Vagina (tissue), 2 donors: ENCODE results near the gene FGFRL1. TPM values are rescaled to one million over a fixed set of nuclear protein-coding genes. Genes with fewer than 3 reads are reported as not detected.

Experiments
- DNase-seq, 2 donors: peaks; one replicate each; pipeline ENCODE4 v3.0.0-alpha.2; 2017; ENCODE audit errors: extremely low spot score in 2 of 2
- H3K27ac ChIP-seq: fragments of 200-600 bp; sonication (generic); one replicate; pipeline ENCODE4 v1.5.1; 2019
- H3K27me3 ChIP-seq: fragments of 200-600 bp; sonication (generic); one replicate; pipeline ENCODE4 v1.5.1; 2019
- H3K36me3 ChIP-seq, 2 donors: fragments of 200-600 bp; sonication (generic); one replicate each; pipeline ENCODE4 v1.5.1; 2017 to 2019
- H3K4me1 ChIP-seq: fragments of 200-600 bp; sonication (generic); one replicate; pipeline ENCODE4 v1.5.1; 2019
- H3K4me3 ChIP-seq, 2 donors: fragments of 200-600 bp; sonication (generic); 1 replicate in 1 of 2; 2 replicates in 1 of 2; pipeline ENCODE4 v1.5.1; 2016 to 2019
- H3K9me3 ChIP-seq: fragments of 200-600 bp; sonication (generic); one replicate; pipeline ENCODE4 v1.5.1; 2019
- CTCF ChIP-seq, 3 experiments: fragments of 450-650 bp in 2 of 3; fragments of 200-600 bp in 1 of 3; sonication (generic) in 1 of 3; IDR thresholded peaks; one replicate each; pipeline ENCODE4 v1.5.1; 2017 to 2019; ENCODE audit warnings: antibody characterized with exemption in 3 of 3, mild to moderate bottlenecking in 2 of 3, moderate library complexity in 2 of 3
- POLR2A ChIP-seq, 2 donors: fragments of 450-650 bp; IDR thresholded peaks; one replicate each; pipeline ENCODE4 v1.6.1; 2017; ENCODE audit warnings: antibody characterized with exemption in 2 of 2, mild to moderate bottlenecking in 2 of 2, moderate library complexity in 2 of 2
- POLR2AphosphoS5 ChIP-seq, 2 donors: sonication (generic); formaldehyde crosslinking; IDR thresholded peaks; one replicate each; pipeline ENCODE4 v1.9.0; 2017; ENCODE audit warnings: antibody characterized with exemption in 2 of 2, mild to moderate bottlenecking in 2 of 2, low read depth in 1 of 2; ENCODE audit not compliant: insufficient read depth in 1 of 2
- intact Hi-C: fragments of 100-400 bp; cut with DNase I; formaldehyde crosslinking; loops from one replicate; pipeline ENCODE4 v1.15.1; 2023
- total RNA-seq: library from RNA; depleted of rRNA; stranded (reverse); fragments of >200 nt; gene quantifications from one replicate; pipeline ENCODE4 v1.2.3, GENCODE V29; 2016

The FGFRL1 gene
- total RNA-seq, 1 donor from 2014 or later = 20.9 TPM

DNA sequence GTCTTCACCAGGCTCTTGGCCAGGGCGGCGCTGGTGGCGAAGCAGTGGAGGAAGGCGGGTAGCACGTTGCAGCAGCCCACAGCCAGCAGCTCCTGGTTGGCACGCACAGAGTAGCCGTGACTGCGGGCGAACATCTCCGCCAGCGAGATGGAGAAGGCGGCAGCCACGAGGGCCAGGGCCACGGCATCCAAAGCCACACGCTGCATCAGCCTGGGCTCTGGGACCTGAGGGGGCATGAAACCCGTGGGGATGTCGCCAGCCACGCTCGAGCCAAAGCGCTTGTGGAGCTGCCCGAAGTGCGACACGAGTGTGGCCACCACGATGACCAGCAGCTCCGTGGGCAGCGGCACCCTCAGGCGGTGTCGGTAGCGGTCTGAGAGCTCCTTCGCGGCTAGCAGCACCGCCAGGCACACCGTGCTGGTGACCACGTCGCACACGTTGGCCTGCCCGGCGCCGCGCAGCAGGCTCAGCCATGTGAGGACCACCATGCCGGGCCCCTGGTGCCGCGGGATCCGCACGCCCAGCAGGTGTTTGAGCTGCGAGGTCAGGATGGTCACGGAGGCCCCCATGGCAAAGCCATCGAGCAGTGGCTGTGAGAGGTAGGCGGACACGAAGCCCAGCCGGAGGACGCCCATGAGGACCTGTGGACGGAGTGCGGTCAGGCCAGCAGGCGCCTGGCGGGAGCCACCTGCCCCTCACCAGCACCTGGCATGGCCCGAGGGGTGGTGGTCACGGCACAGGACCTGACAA is 21.5 kb upstream of the FGFRL1 start:
- H3K27ac ChIP-seq = no peak overlapping the region
- H3K9me3 ChIP-seq = no peaks in the 10 kb centered on the region
- DNase-seq = no peak
- H3K4me1 ChIP-seq = peaks cover 29% of the 10 kb centered on the region
- H3K4me3 ChIP-seq = no peak overlapping the region
- TF ChIP-seq POLR2A (IDR thresholded peaks at IDR 0.05) (no peak), CTCF (IDR thresholded peaks at IDR 0.05) (no peak), POLR2AphosphoS5 (IDR thresholded peaks at IDR 0.05; ENCODE audit: insufficient read depth in 1 of 2, low read depth in 1 of 2) (no peak)
- H3K36me3 ChIP-seq = no peaks in the 10 kb centered on the region
- intact Hi-C loops = no loop called here
- H3K27me3 ChIP-seq = no peaks in the 10 kb centered on the region

- no peak for DNase-seq
- Histone ChIP-seq H3K27me3 (no peaks in the 10 kb centered on the region), H3K27ac (no peak overlapping the region), H3K4me3 (no peak overlapping the region), H3K36me3 (no peaks in the 10 kb centered on the region), H3K4me1 (peaks cover 19% of the 10 kb centered on the region), H3K9me3 (no peaks in the 10 kb centered on the region)
- intact Hi-C loops = no loop called here
- TF ChIP-seq POLR2AphosphoS5 (IDR thresholded peaks at IDR 0.05; ENCODE audit: insufficient read depth in 1 of 2, low read depth in 1 of 2) (no peak), POLR2A (IDR thresholded peaks at IDR 0.05) (no peak), CTCF (IDR thresholded peaks at IDR 0.05) (no peak)
These were observed 20.6 kb upstream of the FGFRL1 start for GRCh38 chr4:990746-991367.

DNA sequence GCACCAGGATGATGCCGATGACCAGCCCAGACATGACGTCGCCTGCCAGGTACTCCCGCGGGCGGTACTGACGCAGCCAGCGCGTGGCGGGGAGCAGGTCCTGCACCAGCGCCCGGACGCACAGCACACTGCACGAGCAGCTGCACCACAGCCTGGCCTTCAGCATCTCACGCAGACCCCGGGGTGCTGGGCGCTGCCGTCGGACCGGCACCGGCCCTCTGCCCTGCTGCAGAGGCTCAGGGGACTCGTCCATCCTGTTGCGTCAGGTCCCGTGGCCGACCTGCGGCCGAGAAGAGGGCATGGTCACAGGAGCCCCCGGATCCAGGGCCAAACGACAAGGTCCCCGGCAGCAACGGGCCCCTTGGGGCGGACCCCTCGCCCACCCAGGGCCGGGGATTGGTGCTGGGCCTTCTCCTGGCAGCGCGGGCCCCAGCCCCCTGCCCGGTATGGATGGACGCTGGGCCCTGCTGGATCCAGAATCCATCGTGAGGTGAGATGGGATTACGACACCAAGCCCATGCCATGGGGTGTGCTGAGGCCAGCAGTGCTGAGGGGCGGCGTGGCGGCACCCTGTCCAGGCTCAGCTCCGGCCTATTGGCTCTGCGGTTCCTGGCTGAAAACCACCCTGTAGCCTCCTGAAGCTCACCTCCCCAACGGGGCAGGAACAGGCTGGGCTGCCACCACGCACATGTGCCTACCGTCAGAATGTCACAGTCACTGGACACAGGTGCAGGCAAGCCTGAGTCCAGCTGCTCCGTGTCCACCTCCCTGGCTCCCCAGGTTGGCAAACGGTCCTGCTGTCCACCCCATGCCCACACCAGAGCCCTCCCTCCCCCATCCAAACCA is 19.8 kb upstream of the FGFRL1 start:
- Histone ChIP-seq H3K36me3 (no peaks in the 10 kb centered on the region), H3K9me3 (no peaks in the 10 kb centered on the region), H3K27ac (no peak overlapping the region), H3K27me3 (no peaks in the 10 kb centered on the region), H3K4me1 (peaks cover 13% of the 10 kb centered on the region), H3K4me3 (no peak overlapping the region)
- no peak for DNase-seq
- intact Hi-C loops = no loop called here
- TF ChIP-seq POLR2A (IDR thresholded peaks at IDR 0.05) = no peak
- TF ChIP-seq CTCF (IDR thresholded peaks at IDR 0.05) = no peak
- no peak for TF ChIP-seq POLR2AphosphoS5 (IDR thresholded peaks at IDR 0.05; ENCODE audit: insufficient read depth in 1 of 2, low read depth in 1 of 2)

GRCh38 chr4:992297-993110 is 18.9 kb upstream of the FGFRL1 start:
- Histone ChIP-seq H3K27me3 (no peaks in the 10 kb centered on the region), H3K27ac (no peak overlapping the region), H3K4me3 (no peak overlapping the region), H3K36me3 (no peaks in the 10 kb centered on the region), H3K9me3 (no peaks in the 10 kb centered on the region), H3K4me1 (peaks cover 15% of the 10 kb centered on the region)
- intact Hi-C loops = no loop called here
- peak in 1 of 2 donors; percentile 36 for TF ChIP-seq POLR2AphosphoS5 (IDR thresholded peaks at IDR 0.05; ENCODE audit: insufficient read depth in 1 of 2, low read depth in 1 of 2)
- TF ChIP-seq CTCF (IDR thresholded peaks at IDR 0.05) = no peak
- DNase-seq = no peak
